CD1c-positive myeloid dendritic cell (primary cell): Measurements from ENCODE around the gene IMPDH2.

Experiments used
- DNase-seq: peaks from one replicate; pipeline ENCODE4 v3.0.0-alpha.2; 2016; ENCODE audit errors: extremely low spot score

The IMPDH2 gene

DNA sequence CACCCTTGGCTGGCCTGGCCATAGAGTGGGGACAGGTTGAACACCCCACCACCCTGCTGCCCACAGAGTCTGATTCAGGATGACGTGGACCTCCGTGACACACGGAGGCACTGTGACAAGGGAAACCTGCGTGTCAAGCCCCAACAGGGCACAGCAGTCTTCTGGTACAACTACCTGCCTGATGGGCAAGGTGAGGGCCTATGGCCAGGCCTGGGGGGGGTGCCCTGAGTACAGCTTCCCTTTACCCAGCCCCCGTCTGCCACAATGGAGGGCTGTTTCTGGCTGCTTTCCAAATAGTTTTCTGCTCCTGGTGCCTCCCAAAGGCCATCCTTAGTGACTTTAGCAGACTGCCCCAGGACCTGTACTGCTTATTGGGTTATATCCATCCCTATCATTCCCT is 23.2 kb downstream of the IMPDH2 start:
- DNase-seq = no peak

DNA sequence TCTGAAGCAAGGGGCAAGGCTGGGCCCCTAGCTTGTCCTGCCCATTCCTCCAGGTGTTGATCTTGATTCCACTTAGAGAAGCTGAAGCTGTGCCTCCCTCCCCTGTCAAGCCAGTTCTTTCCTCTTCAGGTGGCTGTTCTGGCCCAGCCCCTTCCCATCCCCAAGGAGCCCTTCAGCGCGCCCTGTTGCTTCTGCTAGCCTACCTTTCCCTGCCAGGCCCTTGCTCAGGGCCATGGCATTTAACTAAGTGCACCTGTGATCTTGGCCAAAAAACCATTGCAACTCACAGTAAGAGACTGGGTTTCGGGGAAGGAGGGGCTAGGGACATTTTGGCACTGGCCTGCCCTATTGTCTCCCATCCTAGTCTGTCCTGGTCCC is 23.9 kb downstream of the IMPDH2 start:
- no peak for DNase-seq

DNA sequence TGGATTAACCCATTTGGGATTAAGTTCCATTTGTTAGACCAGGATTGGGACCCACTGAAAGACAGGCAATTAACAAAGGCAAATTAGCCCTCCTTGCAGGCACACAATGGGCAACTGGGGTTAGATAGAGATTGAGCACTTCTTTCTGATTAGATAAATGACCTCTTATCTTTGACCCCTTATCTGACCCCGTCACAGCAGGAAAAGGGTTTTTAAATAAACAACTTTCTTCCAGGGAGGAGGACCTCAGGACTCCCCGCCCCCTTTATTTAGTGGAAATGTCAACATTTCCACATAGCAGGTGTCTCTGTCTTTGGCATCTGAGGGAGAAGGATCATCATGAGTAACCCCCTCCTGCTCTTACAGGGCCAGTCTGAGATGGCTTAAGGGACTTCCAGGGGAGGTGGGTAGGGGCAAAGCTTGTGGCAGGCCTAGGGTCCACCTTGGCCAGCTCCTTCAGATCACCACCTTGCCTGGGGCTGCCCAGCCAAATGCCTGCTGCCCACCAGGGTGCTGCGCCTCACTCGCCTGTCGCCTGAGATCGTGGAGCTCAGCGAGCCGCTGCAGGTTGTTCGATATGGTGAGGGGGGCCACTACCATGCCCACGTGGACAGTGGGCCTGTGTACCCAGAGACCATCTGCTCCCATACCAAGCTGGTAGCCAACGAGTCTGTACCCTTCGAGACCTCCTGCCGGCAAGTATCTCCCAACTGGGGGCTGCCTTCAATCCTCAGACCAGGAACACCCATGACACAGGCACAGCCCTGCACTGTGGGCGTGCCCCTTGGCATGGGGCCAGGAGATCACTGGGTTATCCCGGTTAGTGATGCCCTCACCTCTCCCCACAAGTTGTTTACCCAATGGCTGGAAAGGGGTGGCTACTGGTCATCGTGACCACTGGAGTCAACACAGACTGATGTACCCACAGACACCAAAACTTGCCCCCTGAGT is 24.6 kb downstream of the IMPDH2 start:
- no peak for DNase-seq

DNA sequence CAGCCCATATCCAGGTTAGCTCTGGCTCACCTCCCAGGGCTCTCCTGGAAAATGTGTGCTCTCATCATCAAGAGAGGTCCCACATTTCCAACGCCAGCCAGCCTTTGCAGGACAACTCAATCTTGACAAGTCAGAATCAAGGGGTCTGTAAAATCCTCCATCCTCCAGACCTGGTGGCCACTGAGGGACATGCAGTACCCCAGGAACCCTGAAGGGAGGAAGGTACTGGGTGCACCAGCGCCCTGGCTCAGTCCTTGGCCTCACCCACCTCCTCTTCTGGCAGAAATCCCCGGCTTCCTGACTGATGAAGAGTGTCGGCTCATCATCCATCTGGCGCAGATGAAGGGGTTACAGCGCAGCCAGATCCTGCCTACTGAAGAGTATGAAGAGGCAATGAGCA is 28.0 kb downstream of the IMPDH2 start:
- DNase-seq = no peak

DNA sequence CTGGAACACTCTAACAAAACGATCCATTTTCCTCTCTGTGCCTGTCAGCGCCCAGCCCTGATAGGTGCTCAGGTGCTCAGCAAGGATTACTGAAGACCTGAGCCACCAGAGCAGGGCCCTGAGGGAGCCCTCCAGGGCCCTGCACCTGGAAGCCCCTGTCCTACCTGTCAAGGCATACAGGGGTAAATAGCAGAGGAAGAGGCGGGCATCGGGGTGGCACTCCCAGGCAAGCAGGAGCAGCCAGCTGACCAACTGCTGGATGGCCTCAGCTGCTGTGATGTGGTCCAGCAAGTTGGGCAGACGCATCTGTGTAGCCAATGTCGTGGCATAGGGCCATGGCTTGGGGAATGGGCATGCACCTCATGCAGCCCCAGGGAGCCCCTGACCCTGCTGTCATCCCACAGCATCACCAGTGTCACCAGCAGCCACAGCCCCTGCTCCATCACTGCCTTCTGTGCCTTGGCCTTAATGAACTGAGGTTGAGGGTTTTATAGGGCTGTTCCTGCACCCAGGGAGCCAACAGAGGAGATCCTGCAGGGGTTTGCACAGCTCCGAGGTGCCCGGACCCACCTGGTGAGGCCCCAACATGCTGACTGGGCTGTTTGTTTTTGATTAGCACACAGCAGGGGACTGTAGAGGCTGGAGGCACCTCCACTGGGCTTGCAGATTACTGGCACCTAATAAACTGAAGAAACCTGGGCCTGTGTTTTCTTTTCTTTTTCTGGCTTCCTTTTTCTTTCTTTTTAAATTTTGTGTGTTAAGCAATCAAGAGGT is 29.9 kb downstream of the IMPDH2 start:
- DNase-seq = no peak

DNA sequence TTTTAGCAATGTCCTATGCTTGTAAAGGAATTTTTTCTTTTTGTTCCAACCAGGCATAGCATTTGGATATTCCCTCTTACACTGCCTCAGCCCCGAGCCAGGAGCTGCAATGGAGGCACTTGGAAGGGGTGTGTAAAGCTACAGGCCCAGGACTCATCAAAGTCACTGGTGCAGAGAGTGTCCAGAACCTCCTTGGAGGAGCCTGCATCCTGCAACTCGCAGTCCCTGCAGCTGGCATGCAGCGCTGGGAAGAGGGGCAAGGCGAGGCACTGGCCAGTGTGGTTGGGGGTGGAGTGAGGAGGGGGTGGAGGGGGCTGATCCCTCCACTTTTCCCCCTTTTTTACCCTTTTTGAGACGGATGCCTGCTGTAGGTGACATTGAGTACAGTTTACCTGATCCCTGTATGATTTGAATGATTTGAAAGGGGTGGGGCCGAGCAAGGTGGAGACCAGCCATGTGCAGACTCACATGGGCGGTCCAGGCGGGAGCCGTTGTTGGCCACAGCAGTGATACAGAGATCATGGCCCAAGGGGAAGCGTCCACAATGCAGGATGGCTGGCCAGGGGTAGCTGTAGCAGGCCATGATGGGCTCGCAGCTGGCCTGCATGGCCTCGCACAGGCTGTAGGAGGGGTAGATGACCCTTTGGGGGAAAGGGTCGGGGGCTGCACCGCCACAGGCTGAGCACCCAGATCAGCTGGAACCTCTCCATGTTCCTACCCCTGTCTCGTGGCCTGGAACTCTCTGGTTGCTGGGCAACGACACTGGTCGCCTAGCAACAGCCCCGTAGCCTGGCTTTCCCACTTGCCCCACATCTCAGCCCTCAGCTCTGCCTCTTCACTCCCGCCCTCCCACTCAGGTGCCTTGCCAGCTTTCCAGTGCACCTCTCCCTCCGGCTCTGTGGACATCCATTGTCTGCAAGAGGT is 31.2 kb downstream of the IMPDH2 start:
- no peak for DNase-seq

DNA sequence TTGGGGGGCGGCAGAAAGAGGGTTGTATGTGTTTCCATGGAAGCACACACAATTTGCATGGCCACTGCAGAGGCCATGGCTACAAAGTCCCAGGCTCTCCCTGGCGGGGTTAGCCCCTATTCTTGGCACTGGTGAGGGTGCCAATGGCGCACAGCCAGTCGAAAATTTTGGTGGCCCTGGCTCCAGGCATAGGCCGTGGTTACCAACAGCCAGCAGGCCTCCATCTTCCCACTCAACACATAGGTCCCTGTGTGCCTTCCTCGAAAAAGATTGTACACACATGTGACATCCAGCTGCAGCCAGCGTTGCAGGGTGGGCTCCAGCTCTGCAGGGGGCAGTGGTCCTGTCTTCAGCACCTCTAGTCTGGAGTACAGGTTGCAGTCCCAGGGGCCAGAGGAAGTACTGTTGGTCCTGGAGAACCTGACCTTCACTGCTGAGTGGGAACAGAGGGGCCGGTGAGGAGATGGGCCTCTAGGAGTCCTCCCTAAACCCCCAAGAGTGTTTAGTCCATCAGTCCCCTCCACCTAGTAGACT is 32.0 kb downstream of the IMPDH2 start:
- no peak for DNase-seq

DNA sequence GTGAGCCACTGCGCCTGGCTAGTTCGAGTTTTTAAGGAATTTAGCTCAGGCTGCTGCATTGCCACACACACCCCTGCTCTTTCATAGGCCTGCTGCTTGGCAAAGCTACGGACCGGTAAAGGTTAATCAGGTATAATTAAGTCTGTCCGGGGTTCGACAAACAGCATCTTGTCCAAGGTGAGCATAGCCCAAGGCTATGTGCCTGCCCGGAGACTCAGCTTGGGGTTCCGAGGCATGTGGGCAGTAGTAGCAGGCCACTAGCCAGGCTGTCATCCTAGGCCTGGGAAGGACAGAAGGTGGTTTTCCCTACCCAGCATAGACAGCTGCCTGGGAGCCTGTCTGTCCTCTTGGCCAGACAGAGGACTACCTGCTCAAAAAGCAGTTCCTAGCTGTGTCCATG is 32.6 kb downstream of the IMPDH2 start:
- DNase-seq = no peak

DNA sequence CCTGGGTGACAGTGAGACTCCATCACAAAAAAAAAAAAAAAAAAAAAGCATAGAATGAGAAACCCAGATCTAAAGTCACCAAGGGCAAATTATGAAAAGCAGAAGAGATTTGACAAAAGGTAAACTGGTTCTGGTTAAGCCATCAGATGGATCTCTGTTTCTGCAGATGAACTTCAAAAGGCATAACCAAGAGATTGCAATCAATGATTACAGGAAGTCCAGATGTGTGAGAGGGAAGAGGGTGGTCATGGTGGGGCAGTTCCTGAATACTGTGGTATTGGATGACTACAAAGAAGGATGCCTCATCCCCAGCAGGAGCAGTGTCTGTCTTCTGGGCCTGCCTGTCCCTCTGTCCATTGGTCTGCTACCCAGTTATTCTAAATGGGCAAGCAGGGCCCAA is 35.4 kb downstream of the IMPDH2 start:
- peak; percentile 24 for DNase-seq

DNA sequence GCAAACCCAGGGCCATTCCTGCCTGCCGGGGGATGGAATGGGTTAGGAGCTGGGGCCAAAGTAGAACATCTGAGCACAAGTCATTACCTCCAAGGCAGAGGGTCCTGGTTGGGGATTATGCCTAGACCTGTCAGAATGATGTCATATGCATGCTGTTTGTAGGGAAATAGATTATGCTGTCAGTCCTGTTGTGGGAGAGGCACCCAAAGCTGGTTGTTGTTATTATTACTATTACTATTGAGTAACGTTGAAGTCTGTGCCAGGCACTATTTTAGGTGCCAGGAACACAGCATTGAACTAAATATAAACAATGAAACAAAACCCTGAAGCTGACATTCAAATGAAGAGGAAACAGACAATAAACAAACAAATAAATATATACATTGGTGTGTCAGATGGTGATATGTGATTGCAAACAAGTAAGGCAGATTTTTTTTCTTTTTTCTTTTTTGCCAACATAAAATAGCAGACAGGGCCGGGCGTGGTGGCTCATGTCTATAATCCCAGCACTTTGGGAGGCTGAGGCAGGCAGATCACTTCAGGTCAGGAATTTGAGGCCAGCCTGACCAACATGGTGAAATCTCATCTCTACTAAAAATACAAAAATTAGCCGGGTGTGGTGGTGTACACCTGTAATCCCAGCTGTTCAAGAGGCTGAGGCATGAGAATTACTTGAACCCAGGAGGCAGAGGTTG is 37.2 kb downstream of the IMPDH2 start:
- DNase-seq = no peak

DNA sequence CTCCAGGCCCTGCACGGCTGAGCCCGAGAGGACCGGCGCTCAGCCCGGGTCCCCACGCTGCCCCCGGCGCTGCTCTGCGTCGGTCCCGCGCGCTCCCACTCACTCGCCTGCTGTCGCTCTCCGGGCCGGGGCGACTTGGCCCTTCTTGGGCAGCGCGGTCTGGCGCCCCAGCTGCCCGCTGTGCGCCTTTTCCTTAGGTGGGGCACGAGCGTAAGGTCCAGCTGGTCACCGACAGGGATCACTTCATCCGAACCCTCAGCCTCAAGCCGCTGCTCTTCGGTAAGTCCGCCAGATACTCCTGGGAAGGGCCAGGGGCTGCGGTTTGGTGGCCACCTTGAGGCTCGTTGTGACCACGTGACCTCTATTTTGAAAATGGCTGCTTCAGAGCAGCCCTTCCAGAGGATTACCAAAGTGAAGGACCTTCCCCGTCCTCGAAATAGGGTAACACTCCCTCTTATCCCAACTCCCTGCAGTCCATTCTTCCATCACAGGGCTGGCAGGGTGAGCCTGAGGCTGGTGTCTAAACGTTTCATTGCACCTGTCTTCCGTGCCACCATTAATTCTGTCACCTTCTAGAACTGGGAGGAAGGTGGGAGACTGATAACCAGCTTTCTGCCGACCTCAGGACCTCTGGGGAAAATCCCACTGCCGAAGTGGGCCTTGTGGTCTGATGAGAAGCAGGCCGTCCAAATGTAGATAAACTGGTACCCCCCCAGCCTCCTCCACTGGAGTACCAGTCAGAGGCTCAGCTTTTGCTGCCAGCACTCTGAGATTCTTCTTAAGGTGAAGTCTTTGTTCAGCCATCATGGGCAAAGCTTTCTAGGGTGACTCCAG is 38.3 kb downstream of the IMPDH2 start:
- DNase-seq = peak; percentile 42

DNA sequence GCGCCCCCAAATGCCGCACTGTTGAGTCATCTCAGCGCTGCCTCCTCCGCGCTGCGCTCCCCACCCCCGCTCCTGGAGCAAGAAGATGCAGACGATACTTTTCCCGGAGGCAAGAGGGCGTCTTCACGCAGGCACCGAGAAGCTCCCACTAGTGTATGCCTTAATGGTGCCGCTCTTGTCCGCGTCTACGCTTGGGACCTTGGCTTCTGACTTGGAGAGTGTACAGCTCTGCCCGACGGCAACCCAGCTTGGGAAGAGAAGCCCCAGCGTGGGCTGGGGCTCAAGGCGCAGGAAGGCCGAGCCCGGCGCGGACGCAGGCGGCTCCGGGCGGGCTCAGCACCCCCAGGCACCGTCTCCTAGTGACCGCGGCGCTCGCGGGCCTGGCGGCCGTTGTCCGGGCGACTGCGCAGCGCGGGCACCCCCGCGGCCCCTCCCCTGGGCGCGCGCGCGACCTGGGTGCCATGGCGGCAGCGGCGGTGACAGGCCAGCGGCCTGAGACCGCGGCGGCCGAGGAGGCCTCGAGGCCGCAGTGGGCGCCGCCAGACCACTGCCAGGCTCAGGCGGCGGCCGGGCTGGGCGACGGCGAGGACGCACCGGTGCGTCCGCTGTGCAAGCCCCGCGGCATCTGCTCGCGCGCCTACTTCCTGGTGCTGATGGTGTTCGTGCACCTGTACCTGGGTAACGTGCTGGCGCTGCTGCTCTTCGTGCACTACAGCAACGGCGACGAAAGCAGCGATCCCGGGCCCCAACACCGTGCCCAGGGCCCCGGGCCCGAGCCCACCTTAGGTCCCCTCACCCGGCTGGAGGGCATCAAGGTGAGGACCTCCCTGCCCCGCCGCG is 39.2 kb downstream of the IMPDH2 start, which contains the start of gene P4HTM:
Gene P4HTM (plus strand): TSS at position 446 of the 840 bp plus-strand sequence. CDS start 16 bp downstream, at position 462.
- DNase-seq = peak; percentile 89

DNA sequence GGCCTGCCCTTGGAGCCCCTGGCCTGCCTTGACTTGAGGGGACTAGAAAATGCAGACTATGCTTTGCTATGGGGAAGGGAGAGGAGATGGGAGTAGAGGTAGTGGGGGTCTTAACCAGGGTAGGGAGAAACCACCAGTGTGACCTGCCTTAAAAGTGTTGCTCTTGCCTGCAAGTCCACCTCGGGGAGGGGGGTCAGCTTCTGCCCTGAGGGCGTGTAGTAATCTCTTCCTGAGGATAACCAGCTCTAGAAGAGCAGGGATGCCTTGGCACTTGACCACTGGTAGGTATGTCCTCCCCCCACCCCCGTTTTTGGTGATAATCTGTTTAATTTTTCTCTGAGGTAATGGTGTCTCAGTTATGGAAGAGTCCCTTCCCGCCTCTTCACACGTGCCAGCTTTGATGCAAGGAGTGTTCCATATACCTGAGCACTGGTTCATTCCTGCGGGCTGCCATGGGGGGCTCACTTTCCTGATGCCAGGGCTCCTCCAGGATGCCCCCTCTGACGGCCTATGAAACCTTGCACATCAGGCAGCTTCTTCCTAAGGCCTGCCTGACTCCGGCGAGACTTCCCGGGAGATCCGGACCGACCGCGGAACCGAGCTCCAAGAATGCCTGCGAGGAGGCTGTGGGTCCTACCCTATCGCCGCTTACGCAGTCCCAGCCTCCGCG is 39.9 kb downstream of the IMPDH2 start:
- DNase-seq = no peak

DNA sequence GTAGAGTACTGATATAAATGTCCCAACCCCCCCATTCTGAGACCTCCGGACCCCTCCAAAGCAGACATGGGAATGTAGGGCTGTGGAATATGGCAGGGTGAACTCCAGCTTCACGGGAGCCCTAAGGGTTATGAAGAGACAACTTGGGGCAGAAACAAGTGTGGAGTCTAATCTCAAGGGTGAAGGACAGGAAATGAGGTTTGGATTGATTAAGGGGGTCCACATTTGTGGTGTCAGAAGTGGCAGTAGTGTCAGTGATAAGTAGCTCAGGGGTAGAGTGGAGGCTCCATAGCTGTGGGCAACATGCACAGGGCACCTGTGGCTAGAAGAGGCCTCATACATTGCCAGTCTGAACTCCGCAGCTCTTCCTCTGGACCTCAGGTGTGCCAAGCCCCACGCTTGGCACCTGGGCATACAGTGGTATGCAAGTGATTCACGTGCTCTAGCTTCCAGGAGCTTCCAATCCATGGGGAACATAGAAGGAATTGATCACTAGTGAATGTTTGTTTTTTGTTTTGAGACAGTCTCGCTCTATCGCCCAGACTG is 43.3 kb downstream of the IMPDH2 start:
- no peak for DNase-seq

DNA sequence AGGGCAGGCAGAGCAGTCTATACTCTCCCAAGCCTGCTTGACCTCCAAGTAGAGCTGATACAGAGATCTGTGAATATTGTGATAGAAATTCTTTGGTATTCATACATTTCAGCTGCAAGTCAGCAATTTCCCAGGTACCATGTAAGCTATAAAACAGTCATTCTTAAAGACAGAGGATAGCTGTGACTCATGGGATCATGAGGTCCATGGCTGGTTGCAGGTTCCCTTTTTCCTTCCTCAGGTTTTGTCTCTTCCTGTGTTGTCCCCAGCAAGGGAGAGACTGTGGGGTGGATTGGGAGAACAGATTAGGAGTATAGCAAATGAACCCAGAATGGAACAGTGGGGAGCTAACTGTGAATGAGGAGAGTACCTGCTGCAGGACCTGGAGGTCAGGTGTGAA is 44.5 kb downstream of the IMPDH2 start:
- peak; percentile 61 for DNase-seq

DNA sequence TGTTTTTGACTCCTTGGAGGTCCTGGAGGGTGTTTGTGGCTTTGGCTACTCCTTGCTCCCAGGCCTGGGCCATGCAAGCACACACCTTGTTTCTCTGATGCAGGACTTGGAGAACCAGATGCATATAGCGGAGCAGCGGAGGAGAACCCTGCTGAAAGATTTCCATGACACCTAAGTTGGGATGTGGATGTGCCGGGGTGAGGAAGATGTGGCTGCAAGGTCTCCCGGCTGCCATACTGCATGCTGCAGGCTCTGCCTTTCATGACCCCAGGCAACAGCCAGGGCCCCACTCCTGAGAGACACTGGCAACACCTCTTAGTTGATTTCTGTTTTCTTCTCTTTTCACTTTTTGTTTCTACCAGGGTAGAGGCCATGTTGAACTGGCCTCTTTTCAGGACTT is 46.1 kb downstream of the IMPDH2 start:
- DNase-seq = no peak

DNA sequence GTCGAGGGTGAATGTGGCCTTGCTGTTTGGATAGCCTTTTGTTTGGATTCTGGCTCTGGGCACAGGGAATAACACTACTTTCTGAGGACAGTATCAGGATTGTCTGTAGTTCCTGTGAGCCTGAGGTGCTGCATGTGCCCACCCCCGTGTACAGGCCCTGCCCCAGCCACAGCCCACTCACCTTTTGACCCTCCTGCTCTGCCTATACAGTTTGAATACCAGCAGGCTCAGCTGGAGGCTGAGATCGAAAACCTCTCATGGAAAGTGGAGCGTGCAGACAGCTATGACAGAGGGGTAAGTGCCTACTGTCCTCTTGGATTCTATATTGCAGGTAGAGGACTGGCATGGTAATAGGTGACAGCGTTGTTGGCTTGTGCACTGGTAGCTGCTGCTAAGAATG is 46.5 kb downstream of the IMPDH2 start:
- no peak for DNase-seq

DNA sequence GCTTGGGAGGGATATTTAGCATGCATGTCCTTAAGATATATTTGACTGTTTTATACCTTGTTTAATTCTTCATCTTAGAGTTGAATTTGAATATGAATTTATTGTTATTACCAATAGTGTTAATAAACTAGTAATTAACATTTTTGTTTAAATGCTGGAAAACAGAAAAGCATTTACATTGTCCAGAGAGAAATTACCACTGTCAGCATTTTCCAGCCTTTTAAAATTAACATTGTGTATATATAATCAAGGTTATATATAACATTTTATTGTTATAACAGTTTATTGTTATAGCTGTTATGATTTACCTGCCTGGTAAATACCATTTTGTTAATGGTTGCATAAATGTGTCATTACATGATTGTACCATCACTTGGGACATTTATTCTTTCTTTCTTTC is 47.2 kb downstream of the IMPDH2 start:
- DNase-seq = no peak
